ENCODE measurements around the gene OR7A5. TPM values are rescaled to one million over a fixed set of nuclear protein-coding genes. Genes with fewer than 3 reads are reported as not detected.
"Not testable (repeated sequence)": the region's sequence is repeated elsewhere in the genome, so short reads cannot be mapped to it uniquely, and the experiment has no call there.

Gene OR7A5
- total RNA-seq, 1 experiment from 2014 or later = not detected

GRCh38 chr19:14777645-14778044 is 57.3 kb downstream of the OR7A5 start:
- Mint-ChIP-seq H3K4me3 (peak overlapping the region in 1 of 2 experiments; percentile 58; a peak in 2 of 5 replicates), H3K27me3 (ENCODE audit: low read depth) (peaks cover 22% of the 10 kb centered on the region), H3K9me3 (peaks cover 5 to 63% of the 10 kb centered on the region in 2 experiments; a peak in 4 of 5 replicates)
- not testable (repeated sequence) for H3K56ac ChIP-seq (ENCODE audit: insufficient read length, low read depth, low read length); H3T11ph ChIP-seq (ENCODE audit: low read length); H3K9me3 ChIP-seq (ENCODE audit: control insufficient read depth, low read depth, low read length); H3K4ac ChIP-seq (ENCODE audit: low read depth, low read length); H2BK20ac ChIP-seq (ENCODE audit: low read depth, low read length, poor library complexity, severe bottlenecking); H3K9ac ChIP-seq (ENCODE audit: extremely low read depth, insufficient read length, low read length); H2BK120ac ChIP-seq (ENCODE audit: low read depth, low read length, poor library complexity, severe bottlenecking); H3K79me2 ChIP-seq (ENCODE audit: insufficient read depth, low read length); H2BK15ac ChIP-seq (ENCODE audit: low read depth, low read length); H3K4me1 ChIP-seq (ENCODE audit: insufficient read depth, low read length); H3K14ac ChIP-seq (ENCODE audit: insufficient read depth, low read length); H4K8ac ChIP-seq (replicated peaks; ENCODE audit: insufficient read length, low read depth, low read length); H3K18ac ChIP-seq (ENCODE audit: insufficient read length, low read depth, low read length); H3K27ac ChIP-seq (ENCODE audit: insufficient read length, low read depth, low read length); H3K79me1 ChIP-seq (ENCODE audit: insufficient read depth, low read depth, low read length, poor library complexity, severe bottlenecking); H2BK12ac ChIP-seq (ENCODE audit: insufficient read length, low read depth, low read length); H2AK5ac ChIP-seq (ENCODE audit: insufficient read length, low read length); DNase-seq; H3K27me3 ChIP-seq (ENCODE audit: insufficient read depth, low read length); H2BK5ac ChIP-seq (ENCODE audit: insufficient read length, low read length); H3K4me2 ChIP-seq (ENCODE audit: insufficient read depth, insufficient read length, low read length); H4K5ac ChIP-seq (ENCODE audit: insufficient read length, low read depth, low read length); H4K20me1 ChIP-seq (ENCODE audit: control insufficient read depth, insufficient read depth, insufficient read length); H3K4me1 Mint-ChIP-seq; H3K27ac Mint-ChIP-seq; H3K23ac ChIP-seq (ENCODE audit: insufficient read length, low read depth, low read length); H2AFZ ChIP-seq (ENCODE audit: low read length); H4K91ac ChIP-seq (ENCODE audit: insufficient read length, low read depth, low read length); H3K36me3 Mint-ChIP-seq (ENCODE audit: insufficient read depth in 1 of 3, low read depth in 3 of 3)
- WGBS (ENCODE audit: extremely low coverage, insufficient read length, low lambda C conversion rate) = no CpG with 5 or more reads among the region's 4 CpGs
- peaks cover 12% of the 10 kb centered on the region for H3K23me2 ChIP-seq (ENCODE audit: insufficient read length, low read depth, low read length, poor library complexity, severe bottlenecking)

Other genes starting within 250 kb of the OR7A5 start
- not detected in 2 replicates for gene ADGRE3, start 160.3 kb downstream of the OR7A5 start, total RNA-seq (2021)
- gene ZNF333, start 145.1 kb downstream of the OR7A5 start, total RNA-seq (2021) = 6.0 and 7.9 TPM in 2 replicates
- gene ADGRE2, start 56.6 kb downstream of the OR7A5 start, total RNA-seq (2021) = 1.2 and 1.4 TPM in 2 replicates
- gene OR7C1, start within 50 bp of the OR7A5 start, total RNA-seq (2021) = not detected in 2 replicates
- gene OR7A10, start 13.7 kb upstream of the OR7A5 start, total RNA-seq (2021) = not detected in 2 replicates
- not detected in 2 replicates for gene OR7A17, start 50.9 kb upstream of the OR7A5 start, total RNA-seq (2021)
- gene OR7C2, start 106.3 kb upstream of the OR7A5 start, total RNA-seq (2021) = not detected in 2 replicates
- 5.9 and 8.3 TPM in 2 replicates for gene SLC1A6, start 144.7 kb upstream of the OR7A5 start, total RNA-seq (2021)
- gene CASP14, start 214.3 kb upstream of the OR7A5 start, total RNA-seq (2021) = not detected in 2 replicates
- gene OR1I1, start 247.0 kb upstream of the OR7A5 start, total RNA-seq (2021) = not detected in 2 replicates

Measured in H9 (cell line).